HG02970 (cell line): ENCODE results near the gene MYOZ3.
A peak's percentile ranks its signal among the peaks of the same experiment; 100 is the strongest.

ENCODE experiments used
- ATAC-seq: cut with Tn5 transposase; IDR thresholded peaks from one replicate; pipeline ENCODE4 v1.9.1; 2021; ENCODE audit warnings: mild to moderate bottlenecking, moderate library complexity, moderate number of reproducible peaks; ENCODE audit not compliant: unreplicated experiment, low FRiP score

MYOZ3 gene

DNA sequence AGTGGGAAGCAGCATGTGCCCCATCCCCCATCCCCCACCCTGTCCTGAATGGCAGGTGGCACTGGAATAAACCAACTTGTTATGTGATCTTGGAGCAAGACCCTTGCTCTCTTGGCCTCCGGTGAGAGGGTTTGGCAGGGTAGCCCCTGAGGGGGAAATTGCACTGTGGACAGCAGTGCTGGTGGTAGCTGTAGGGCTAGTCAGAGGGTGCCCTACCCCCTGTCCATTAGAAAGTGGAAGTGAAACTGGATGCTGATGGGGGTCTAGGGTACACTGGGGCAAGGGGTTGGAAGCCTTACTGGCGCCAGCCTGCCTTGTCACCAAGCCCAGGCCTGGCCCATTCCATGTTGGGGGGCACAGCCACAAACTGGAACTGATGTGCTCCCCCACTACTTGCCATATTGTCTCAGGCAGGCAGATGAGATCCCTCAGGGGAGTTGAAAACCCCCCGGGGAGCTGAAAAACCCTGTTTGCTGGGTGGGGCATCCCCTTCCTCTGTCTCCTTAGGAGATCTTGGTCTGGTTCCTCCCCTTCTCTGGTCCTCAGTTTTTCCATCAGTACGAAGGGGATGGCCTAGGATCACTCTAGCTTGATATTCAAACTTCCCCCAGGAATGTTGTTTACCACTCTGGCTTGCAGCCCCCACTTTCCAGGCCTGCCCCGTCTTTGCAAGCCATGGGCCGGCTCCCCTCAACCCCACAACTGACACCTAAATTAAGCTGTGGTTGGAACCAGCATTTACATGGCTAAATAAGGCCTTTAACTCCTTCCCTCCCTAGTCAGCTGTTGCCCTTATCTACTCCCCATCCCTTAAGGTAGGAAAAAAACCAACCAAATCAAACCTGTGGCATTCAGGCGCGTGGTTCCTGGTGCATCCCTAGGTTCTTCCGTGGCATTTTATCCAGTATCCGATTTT lies 35.0 kb upstream of the MYOZ3 start:
- ATAC-seq, result peak; percentile 50

DNA sequence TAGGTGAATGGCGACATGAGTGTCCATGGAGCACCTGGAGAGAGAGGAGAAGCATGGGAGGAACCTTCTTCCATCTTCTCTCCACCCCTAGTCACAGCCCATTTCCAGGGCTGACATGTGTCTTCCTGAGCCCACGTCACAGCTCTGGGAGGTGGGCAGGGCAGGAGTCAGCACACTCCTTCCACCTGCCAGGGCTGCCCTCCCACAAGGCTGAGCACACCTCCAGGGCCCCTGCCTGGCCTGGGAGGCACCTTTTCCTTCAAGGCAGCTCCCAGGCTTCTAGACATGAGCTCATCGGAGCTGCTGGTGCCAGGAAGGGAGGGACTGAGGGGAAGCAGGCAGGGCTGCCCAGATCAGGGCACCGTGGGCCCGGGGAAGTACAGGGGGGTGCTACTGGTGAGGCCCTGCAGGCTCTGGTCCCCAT lies 34.2 kb upstream of the MYOZ3 start:
- ATAC-seq, result no peak

DNA sequence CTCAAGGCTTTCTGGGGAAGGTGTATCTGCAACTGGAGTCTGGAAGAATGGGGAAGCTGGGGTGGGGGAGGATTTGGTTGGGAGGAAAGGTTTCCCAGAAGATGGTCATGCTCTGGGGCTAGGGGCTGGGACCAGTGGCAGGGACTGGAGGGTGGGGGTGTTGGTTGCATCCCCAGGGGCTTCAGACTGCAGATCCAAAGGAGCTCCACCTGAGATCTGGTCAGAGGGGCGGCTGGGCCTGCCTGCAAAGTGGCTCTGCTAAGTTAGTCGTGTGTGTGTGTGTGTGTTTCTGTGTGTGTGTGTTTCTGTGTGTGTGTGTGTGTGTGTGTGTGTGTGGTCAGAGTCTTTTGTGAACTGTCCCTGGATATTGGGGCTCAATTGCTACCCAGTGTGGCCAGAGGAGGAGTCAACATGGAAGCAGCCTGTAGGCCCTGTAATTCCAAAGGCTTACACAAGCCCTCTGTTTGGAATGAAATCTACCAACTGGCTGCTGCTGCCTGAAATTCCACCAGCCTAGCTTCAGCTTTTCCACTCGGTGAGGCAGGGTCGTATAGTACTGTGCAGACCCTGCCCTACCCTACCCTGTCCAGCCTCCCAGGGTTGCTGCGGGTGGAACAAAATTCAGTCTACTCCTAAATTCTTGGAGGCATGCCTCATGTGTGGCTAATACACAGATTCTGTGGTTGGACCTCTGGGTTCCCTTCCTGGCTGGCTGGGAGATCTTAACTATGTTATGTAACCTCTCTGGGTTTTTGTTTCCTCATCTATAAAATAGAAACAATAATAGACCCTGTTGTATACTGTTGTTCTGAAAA lies 33.1 kb upstream of the MYOZ3 start:
- no peak for ATAC-seq

DNA sequence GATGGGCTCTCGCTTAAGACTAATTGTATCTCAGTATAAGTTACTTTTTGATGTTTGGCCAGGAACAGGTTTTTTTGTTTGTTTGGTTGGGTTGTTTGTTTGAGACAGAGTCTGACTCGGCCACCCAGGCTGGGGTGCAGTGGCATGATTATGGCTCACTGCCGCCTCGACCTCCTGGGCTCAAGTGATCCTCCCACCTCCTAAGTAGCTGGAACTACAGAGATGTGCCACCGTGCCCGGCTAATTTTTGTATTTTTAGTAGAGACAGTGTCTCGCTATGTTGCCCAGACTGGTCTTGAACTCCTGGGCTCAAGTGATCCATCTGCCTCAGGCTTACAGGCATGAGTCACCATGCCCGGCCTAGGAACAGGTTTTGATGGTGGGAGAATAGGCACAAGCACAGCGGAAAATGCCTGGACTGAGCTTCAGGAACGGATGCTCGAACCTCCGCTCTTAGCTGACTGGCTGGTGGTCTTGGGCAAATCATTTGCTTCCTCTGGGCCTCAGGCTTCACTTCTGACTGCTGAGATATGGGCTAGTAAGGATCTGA lies 32.0 kb upstream of the MYOZ3 start:
- ATAC-seq, result no peak

DNA sequence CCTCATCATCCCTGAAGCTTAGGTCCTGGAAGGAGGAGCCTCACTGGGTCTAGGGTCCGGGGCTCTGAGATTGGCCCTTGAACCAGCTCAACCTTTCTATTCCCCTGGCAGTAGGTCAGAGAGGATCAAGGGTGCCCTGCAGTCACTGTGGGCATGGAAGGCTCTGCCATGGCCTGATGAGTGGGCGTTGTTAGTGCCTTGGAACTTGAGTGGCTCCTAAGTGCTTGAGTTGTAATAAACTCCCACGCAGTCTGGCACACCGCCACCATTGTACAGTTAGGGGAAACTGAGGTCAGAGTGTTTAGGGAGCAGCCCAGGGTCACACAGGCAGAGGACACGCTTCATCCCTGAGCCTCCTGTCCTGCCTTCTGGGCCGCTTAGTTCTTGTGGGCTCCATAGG lies 31.0 kb upstream of the MYOZ3 start:
- ATAC-seq, result no peak

DNA sequence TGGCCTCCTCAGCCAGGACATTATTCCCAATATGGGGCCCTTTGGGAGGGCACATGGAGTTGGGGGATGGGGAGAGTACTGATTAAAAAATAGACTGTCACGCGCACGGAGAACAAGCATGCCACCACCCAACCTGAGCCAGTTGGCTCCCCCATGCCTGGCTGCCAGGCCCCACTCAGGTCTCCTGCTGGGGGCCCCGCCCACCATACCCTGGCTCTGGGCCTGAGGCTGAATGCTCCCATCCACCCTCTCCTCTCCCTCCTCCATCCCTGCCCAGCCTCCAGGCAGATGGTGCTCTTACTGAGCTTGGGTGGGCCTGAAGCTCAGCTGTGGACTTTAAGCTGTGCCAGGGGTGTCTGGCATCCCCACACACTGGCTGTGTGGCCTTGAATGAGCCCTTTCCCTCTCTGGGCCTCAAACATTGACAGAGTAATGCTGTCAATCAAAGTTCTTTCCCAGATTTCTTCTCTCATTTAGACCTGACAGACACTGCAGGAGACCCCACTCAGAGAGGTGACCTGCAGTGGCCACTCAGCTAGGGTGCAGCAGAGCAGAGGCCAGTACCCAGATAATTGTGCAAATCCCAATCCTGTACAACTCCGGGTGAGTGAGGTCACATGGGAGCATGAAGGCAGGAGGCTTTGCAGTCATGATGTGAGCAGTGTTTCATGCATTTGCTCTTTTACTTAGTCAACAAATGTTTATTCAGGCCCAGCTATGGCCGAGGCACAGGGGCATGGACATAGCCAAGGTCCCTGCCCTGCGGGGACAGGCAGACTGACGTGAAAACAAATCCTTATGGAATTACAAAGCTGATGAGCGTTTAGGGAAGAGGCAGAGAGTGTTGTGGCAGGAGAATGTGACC lies 30.4 kb upstream of the MYOZ3 start:
- no peak for ATAC-seq

DNA sequence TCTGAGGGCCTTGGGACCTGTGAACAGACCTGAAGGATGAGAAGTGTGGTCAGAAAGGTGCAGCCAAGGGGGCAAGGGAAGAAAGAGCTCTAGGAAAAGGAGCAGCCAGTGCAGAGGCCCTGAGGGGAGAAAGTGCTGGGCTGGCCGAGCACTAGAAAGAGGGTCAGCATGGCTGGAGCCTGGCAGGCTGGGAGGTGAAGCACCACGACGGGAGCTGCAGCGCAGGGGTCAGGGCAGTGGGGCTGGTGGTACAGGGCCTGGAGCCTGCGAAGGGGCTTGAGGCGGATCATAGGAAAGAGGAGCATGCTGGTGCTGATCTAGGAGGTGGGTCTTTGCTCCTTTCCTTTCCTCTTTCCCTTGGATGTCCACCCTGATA lies 29.7 kb upstream of the MYOZ3 start:
- no peak for ATAC-seq

DNA sequence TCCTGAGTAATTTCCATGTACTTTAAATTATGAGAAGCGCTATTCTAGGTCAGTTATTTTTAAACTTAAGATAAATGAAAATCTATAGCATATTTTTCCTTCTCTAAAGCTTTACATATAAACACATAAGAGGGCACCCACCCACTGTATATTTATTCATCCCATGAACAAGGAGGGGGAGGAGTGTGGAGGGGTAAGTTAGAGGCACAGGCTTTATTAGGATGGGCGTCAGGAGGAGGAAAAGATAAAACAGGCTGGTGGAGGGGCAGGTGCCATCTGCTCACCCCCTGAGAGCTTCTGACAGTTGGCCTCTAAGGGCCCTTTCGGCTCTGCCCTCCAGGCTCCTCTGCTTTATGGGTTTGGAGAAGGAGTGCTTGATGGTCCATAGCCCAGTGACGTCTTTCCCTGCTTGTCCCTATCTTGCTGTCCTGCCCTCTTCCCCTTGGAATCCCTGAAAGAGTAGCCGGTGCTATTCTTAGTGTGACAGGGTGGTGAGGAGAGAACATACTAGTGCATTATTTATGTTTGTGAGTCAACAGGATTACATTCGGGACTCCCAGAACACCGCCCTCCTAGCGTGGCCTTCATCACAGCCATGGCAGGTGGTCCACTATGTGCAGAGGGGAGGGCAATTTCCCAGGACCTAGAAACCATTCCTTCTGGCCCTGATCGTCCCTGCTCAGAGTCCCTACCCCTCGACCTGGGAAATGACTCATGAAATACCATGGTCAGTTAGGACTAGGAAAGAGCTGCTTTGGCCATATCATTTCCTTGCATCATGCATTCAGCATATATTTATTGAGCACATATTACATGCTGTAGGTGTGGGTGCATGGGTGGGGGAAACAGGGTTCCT lies 28.5 kb upstream of the MYOZ3 start:
- ATAC-seq, result no peak

DNA sequence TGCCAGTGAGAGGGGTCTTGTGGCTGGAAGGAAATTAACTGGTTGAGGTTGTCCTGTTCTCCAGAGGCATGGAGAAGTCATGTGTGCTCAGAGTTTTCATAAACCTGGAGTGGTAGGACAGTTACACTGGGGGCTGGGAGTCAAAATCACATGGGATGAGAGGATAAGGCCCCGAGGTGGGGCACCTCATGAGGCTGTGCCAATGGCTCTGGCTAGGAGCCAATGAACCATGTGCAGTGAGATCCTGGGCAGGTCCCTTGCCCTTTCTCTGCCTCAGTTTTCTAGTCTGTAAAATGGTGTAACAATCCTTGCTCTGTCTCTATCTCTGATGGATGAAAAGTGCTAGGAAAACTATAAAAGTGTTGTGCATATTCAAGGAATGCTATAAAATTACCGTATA lies 27.6 kb upstream of the MYOZ3 start:
- no peak for ATAC-seq

DNA sequence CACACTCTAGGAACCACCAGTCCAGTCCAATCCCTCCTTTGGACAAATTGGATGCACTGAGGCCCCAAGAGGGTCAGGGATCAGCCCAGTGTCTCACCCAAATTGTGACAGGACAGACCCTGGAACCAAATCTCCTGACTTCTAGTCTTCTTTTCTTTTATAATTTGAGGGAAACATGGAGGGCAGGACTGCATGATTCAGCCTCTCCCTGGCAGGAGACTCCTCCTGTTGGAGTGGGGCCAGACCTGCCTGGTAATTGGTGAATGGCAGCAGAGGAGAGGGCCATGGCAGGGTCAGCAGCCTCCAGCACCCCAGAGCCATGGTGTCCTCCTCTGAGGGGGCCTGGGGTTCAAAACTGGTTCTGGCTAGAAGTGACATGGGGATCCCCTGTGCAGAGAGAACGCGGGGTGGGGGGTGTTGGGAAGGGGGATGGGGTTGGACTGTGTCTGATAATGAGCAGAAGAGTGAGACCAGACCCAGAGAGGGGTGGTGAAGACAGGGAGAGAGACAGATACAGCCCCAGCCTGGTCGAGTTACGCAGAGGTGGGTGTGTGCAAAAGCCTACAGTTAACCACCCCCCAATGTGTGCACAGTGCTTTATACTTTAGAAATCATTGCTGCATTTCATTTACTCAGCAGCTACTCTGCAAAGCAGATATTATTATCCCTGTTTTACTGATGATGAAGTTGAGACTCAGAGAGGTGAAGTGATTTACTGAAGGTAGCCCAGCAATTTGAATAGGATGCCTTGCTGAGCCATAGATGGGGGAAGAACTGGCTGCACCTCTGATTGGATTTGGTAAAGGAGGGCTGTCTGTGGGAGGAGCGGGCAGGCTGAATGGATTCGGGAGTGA lies 24.4 kb upstream of the MYOZ3 start:
- no peak for ATAC-seq

DNA sequence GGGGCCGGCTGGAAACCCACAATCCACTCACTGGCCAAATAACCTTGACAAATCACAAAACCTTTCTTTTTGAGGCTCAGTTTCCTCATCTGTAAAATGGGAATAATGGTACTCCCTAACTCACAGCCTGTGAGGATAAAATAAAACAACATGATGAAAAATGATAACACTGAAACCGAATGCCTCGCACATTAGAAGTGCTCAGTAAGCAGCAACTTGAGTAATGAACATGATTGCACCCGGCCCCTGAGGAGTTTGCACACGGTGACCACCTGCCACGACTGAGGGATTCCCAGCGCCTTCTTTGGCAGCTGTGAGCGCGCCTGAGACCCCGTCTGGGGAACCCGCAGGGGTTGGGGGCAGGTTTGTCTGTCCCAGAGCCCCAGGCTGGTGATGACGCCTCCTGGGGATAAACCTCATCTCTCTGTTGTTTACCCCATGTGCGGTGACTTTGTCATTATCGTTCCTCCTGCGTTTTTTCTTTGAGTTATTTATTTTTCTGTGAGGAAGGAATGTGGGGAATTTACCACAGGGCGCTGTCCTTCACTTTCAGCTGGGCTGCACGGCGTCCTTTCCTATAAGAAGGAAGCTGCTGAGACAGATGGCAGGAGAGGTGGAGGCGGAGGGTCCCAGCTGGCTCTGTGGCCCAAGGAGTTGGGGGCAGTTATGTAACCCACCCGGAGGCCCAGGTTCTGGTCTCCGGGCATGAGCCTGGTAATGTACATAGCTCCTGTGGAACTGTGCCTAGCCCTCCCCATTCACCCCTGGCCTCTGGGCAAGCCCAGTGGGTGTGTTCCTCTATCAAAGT lies 23.6 kb upstream of the MYOZ3 start:
- no peak for ATAC-seq

DNA sequence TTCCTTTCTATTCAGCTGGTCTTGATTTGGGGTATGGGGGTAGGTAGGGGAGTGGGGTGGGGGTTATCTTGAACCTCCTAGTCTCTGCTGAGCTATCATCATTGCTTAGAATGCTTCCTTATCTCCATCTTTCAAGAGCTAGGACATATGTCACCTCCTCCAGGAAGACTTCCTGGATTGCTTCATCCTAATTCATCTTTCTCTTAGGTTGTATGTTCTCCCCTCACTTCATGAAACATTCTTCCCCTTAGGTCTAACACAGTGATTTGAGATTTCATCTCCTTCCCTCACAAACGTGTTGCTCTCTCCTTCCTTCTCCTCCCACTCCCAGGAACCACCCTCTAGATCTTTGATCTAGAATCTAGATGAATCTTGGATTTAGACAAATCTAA lies 23.0 kb upstream of the MYOZ3 start:
- ATAC-seq, result no peak

DNA sequence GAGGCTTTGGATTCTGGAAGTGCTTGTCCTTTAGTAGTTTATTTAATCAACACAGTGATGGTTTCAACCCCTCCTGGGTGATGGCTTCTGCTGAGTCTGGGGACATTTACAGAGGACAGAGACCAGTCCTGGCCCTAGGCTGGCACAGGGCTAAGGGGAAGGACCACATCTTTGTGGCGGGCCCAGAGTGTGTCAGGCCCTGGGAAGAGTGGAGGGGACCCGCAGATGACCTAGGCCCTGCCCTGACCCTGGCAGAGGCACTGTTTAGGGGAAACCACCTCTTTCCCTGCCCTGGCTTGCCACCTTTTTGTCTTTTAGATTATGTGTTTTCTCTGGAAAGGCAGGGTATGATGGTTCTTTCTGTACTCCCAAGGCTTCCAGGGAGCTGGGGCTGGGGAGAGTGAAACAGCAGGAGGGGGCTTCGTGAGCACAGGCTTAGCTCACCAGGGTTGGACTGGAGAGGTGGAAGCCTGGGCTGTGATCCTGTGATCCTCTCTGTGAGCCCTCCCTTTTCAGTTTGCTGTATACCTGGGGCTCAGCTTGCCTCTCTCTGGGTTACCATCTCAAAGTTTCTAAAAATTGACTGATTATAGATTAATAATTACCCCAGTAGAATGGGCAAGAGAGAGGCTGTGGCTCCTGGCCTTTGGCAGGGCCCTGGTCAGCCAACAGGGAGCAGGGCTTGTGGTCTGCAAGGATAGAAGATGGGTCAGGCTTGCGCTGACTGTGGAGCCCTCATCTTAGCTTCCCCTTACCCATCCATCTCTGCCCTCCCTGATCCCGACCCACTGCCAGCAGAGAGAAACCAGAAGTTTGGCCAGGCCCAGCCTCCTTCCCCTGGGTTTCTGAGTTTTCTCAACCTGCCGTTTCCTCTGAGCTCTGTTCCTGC lies 22.3 kb upstream of the MYOZ3 start:
- no peak for ATAC-seq

DNA sequence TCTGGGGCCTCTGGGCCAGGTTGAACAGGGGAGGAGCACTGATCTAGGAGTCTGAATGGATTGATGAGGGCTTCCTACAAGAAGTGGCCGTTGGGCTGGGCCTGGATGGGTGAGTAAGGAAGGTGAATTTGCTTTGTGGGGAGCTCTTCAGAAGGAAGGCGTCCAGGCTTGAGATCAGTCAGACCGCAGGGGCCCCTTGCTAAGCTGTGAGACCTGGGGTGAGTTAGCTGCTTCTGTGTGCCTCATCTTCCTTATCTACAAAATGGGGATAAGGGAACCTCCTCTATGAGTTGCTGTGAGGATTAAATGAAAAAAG lies 21.7 kb upstream of the MYOZ3 start:
- no peak for ATAC-seq

DNA sequence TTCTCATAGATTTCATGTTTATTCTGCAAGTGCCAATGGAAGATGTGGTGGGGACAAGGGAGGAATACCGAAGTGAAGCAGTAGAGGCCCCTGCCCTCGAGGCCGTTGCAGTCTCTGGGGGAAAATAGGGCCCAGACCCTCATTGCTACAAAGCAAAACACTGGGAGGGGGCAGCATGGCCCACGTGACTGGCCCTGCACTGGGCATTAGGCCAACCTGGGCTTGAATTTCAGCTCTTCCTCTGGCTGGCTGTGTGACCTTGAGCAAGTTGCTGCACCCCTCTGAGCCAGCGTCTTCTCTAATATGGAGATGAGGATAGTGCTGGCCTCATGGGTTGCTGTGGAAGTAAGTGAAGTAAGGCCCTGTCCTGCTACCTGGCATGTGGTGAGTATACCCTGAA lies 21.3 kb upstream of the MYOZ3 start:
- no peak for ATAC-seq

DNA sequence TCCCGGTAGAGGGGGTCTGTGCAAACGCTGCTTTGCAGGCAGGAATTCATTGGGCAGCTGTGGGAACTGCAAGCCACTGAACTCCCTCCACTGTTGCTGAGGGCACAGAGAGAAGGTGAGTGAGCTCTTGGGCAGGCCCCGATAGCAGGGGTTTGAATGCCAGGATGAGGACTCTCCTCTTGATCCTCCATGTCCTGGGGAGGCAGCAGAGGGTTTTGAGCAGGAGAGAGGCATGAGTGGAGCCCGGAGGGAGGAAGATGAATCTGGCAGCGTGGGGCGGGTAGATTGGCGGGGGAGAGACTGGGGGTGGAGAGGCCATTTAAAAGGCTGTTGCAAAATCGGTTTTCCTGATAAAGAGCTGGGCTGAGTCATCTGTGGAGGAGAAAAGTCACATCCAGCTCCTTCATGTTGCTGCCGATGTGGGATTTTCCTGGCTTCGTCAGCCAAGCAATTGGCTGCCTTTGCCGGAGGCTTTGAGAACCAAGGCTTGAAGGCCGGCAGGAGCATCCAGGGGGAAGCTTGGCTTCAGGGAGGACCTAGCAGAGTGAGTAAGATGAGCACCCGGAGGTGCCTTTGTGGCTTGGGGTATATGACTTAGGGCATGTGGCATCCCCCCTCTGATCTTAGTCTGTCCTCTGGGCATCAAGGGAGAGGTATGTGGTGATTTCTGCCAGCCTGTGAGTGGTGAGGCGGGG lies 20.6 kb upstream of the MYOZ3 start, which contains the start of gene SYNPO:
TSS of gene SYNPO (plus strand) at position 350 of the 695 bp plus-strand sequence. CDS start 7,616 bp downstream, outside the sequence.
- no peak for ATAC-seq
